Mesenchymal stem cell (in vitro differentiated cells and primary cell): ENCODE data around the gene SPSB1.
A peak's percentile ranks its signal among the peaks of the same experiment; 100 is the strongest.

Experiments
- DNase-seq: peaks from one replicate; pipeline ENCODE4 v3.0.0-alpha.2; 2013
- H2AFZ ChIP-seq: one replicate; pipeline ENCODE4 v1.6.1; 2013; ENCODE audit warnings: low read depth, mild to moderate bottlenecking, control low read depth, inconsistent platforms, low read length, moderate library complexity
- H2AK5ac ChIP-seq: 2 replicates; pipeline ENCODE4 v1.6.1; 2013; ENCODE audit warnings: low read length, moderate library complexity, mild to moderate bottlenecking, inconsistent platforms; ENCODE audit not compliant: severe bottlenecking
- H2BK120ac ChIP-seq: one replicate; pipeline ENCODE4 v1.6.1; 2013; ENCODE audit warnings: low read depth, mild to moderate bottlenecking, inconsistent platforms, low read length, moderate library complexity
- H2BK12ac ChIP-seq, 2 experiments: one replicate each; pipeline ENCODE4 v1.6.1; 2013; ENCODE audit warnings: inconsistent platforms in 2 of 2, low read length in 2 of 2, mild to moderate bottlenecking in 2 of 2, moderate library complexity in 2 of 2, control low read depth in 1 of 2
- H2BK15ac ChIP-seq: one replicate; pipeline ENCODE4 v1.6.1; 2013; ENCODE audit warnings: mild to moderate bottlenecking, low read depth, inconsistent platforms; ENCODE audit not compliant: poor library complexity, severe bottlenecking
- H2BK5ac ChIP-seq: 2 replicates; pipeline ENCODE4 v1.6.1; 2013; ENCODE audit warnings: low read depth, mild to moderate bottlenecking, low read length, control low read depth, inconsistent platforms; ENCODE audit not compliant: poor library complexity, severe bottlenecking
- H3K14ac ChIP-seq, 2 experiments: one replicate each; pipeline ENCODE4 v1.6.1; 2013; ENCODE audit warnings: inconsistent platforms in 2 of 2, low read length in 2 of 2, control low read depth in 1 of 2, mild to moderate bottlenecking in 1 of 2, moderate library complexity in 1 of 2
- H3K18ac ChIP-seq, 2 experiments: one replicate each; pipeline ENCODE4 v1.6.1; 2013; ENCODE audit warnings: inconsistent platforms in 2 of 2, low read length in 2 of 2, control low read depth in 1 of 2, low read depth in 1 of 2, mild to moderate bottlenecking in 1 of 2
- H3K23ac ChIP-seq, 2 experiments: one replicate each; pipeline ENCODE4 v1.6.1; 2013; ENCODE audit warnings: inconsistent platforms in 2 of 2, low read length in 2 of 2, mild to moderate bottlenecking in 2 of 2, moderate library complexity in 2 of 2, control low read depth in 1 of 2
- H3K27ac ChIP-seq: 2 replicates; pipeline ENCODE4 v1.5.1; 2013; ENCODE audit warnings: mild to moderate bottlenecking, moderate library complexity, low read length, control low read depth, inconsistent platforms; ENCODE audit not compliant: poor library complexity, severe bottlenecking
- H3K27me3 ChIP-seq, 2 experiments: 2 replicates each; pipeline versions ENCODE4 v1.6.1 to v1.7.0; 2013; ENCODE audit warnings: low read length in 2 of 2, mild to moderate bottlenecking in 2 of 2, moderate library complexity in 2 of 2, control low read depth in 1 of 2, inconsistent platforms in 1 of 2; ENCODE audit not compliant: control insufficient read depth in 1 of 2, insufficient read depth in 1 of 2
- H3K36me3 ChIP-seq, 2 experiments: 2 replicates each; pipeline versions ENCODE4 v1.6.1 to v1.7.0; 2013; ENCODE audit warnings: low read length in 2 of 2, control low read depth in 1 of 2, inconsistent platforms in 1 of 2, low read depth in 1 of 2, mild to moderate bottlenecking in 1 of 2; ENCODE audit not compliant: insufficient read depth in 2 of 2, control insufficient read depth in 1 of 2
- H3K4ac ChIP-seq, 2 experiments: one replicate each; pipeline ENCODE4 v1.6.1; 2013; ENCODE audit warnings: inconsistent platforms in 2 of 2, low read length in 2 of 2, mild to moderate bottlenecking in 2 of 2, moderate library complexity in 2 of 2, control low read depth in 1 of 2, low read depth in 1 of 2
- H3K4me1 ChIP-seq: 2 replicates; pipeline ENCODE4 v1.6.1; 2013; ENCODE audit warnings: low read depth, low read length, control low read depth; ENCODE audit not compliant: control insufficient read depth, insufficient read depth
- H3K4me2 ChIP-seq: 2 replicates; pipeline ENCODE4 v1.6.1; 2013; ENCODE audit warnings: low read length, mild to moderate bottlenecking, inconsistent platforms; ENCODE audit not compliant: poor library complexity, severe bottlenecking
- H3K4me3 ChIP-seq, 2 experiments: 2 replicates each; pipeline versions ENCODE4 v1.5.1 to v1.7.0; 2013; ENCODE audit warnings: low read length in 2 of 2, mild to moderate bottlenecking in 2 of 2, control low read depth in 1 of 2, low read depth in 1 of 2; ENCODE audit not compliant: insufficient read depth in 1 of 2
- H3K79me1 ChIP-seq: replicated peaks from 2 replicates; pipeline ENCODE4 v1.6.1; 2013; ENCODE audit warnings: mild to moderate bottlenecking, control low read depth, low read length, inconsistent platforms; ENCODE audit not compliant: poor library complexity, severe bottlenecking
- H3K9ac ChIP-seq: 2 replicates; pipeline ENCODE4 v1.7.0; 2013; ENCODE audit warnings: mild to moderate bottlenecking, low read length, moderate library complexity
- H3K9me3 ChIP-seq: 2 replicates; pipeline ENCODE4 v1.7.0; 2013; ENCODE audit warnings: mild to moderate bottlenecking, low read length; ENCODE audit not compliant: control insufficient read depth
- H4K8ac ChIP-seq: one replicate; pipeline ENCODE4 v1.6.1; 2013; ENCODE audit warnings: inconsistent platforms, mild to moderate bottlenecking, low read length, moderate library complexity
- H4K91ac ChIP-seq: one replicate; pipeline ENCODE4 v1.6.1; 2013; ENCODE audit warnings: mild to moderate bottlenecking, low read length, inconsistent platforms
- WGBS: methylation state at CpG from one replicate; pipeline ENCODE4 v1.1.7; 2013; ENCODE audit warnings: mixed read lengths; 5-methylcytosine and 5-hydroxymethylcytosine counted together

Gene SPSB1

DNA sequence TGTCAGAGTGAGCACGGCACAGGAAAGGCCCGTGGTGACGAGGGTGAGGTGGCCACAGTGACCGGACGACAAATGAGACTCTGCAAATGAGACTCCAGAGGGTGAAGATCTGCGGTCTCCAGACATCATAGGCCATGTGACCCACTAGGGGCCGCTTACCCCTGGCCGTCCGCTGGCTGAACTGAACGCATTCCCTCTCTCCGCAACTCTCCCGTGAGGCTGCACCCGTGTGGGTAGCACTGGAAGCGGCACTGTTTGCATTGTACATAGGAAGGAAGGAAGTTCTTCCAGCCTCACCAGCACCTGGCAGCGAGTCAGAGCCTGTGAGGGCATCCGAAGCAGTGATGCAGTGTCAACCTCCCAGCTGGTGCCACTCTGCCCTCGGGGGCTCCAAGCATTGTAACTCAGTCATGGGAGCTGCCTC, 23.6 kb upstream of the SPSB1 start:
- Histone ChIP-seq H3K9me3 (no peaks in the 10 kb centered on the region), H2BK15ac (no peak overlapping the region), H2BK12ac (no peak overlapping the region), H3K4me2 (no peak overlapping the region), H3K18ac (no peak overlapping the region), H2AK5ac (no peak overlapping the region), H3K9ac (no peak overlapping the region), H3K4me1 (peaks cover 23% of the 10 kb centered on the region), H3K36me3 (peaks cover 25 to 48% of the 10 kb centered on the region in 2 experiments), H3K23ac (no peak overlapping the region), H3K79me1 (peaks cover 7% of the 10 kb centered on the region), H3K27ac (no peak overlapping the region), H3K14ac (no peak overlapping the region), H3K4ac (no peak overlapping the region), H4K91ac (no peak overlapping the region), H3K4me3 (no peak overlapping the region), H2BK5ac (no peak overlapping the region), H2BK120ac (no peak overlapping the region), H3K27me3 (no peaks in the 10 kb centered on the region), H4K8ac (no peak overlapping the region), H2AFZ (no peak overlapping the region)
- 79% methylated on average over 17 of the region's 17 CpGs for WGBS
- no peak for DNase-seq

DNA sequence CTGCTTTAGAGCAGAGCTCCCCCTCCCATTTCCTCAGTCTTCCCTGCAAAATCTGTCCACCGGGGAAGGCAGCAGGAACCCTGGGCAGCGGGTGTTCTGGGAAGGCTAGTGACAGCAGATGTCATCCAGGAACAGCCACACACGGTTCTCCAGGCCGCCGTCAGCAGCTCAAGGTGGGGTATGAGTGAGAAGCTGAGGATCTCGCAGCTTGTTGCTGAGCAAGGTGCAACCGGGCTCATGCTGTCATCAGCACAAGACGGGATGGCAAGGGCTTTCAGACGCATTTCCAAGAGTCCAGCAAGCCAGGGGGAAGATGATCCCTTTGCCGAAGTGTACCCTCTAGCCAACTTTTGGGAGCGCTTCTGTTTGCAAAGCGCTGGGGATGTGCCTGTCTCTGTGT, 23.0 kb upstream of the SPSB1 start:
- Histone ChIP-seq H2BK12ac (no peak overlapping the region), H3K18ac (peak overlapping the region in 1 of 2 experiments; percentile 48), H3K4me3 (no peak overlapping the region), H3K23ac (peak overlapping the region in 1 of 2 experiments; percentile 41), H2AK5ac (peak overlapping the region; percentile 24), H3K14ac (no peak overlapping the region), H2AFZ (no peak overlapping the region), H2BK15ac (no peak overlapping the region), H3K27me3 (no peaks in the 10 kb centered on the region), H4K91ac (no peak overlapping the region), H2BK5ac (no peak overlapping the region), H3K4ac (no peak overlapping the region), H3K9ac (peak overlapping the region; percentile 26), H2BK120ac (no peak overlapping the region), H3K27ac (no peak overlapping the region), H3K9me3 (no peaks in the 10 kb centered on the region), H3K4me1 (peaks cover 23% of the 10 kb centered on the region), H3K36me3 (peaks cover 19 to 41% of the 10 kb centered on the region in 2 experiments), H3K79me1 (peaks cover 7% of the 10 kb centered on the region), H3K4me2 (no peak overlapping the region), H4K8ac (no peak overlapping the region)
- DNase-seq: no peak
- WGBS: 78% methylated on average over 12 of the region's 12 CpGs

DNA sequence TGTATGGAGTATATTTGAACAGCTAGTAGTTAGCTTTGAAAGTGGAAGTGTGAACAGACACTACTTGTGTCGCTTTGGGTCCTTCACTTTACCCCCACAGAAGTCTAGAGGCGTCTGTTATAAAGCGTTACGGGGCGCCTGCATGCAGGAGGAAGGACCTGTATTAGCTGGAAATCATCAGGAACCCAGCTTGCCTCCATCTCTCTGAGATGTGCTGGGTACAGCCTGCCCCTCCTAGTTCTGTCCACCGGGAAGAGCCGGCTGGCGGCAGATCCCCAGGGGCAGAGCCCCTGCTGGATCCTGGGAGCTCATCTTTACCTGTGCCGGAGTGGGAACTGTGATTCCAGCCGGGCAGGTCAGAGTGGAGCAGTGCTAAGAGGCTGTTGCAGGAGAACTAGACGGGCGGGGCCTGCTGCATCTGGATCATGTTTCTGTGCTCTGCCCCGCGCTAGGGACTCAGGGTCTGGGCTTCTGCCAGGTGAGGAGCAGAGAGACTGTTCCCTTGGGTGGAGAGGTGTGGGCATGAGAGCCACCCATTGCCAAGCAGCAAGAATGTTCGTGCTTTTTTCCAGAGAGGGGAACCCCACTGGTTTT, 22.3 kb upstream of the SPSB1 start:
- Histone ChIP-seq H3K4ac (no peak overlapping the region), H3K4me2 (no peak overlapping the region), H3K27me3 (no peaks in the 10 kb centered on the region), H3K79me1 (peaks cover 7% of the 10 kb centered on the region), H2BK12ac (peak overlapping the region in 1 of 2 experiments; percentile 15), H3K14ac (no peak overlapping the region), H3K18ac (peak overlapping the region in 1 of 2 experiments; percentile 25), H3K27ac (no peak overlapping the region), H3K36me3 (peaks cover 12 to 35% of the 10 kb centered on the region in 2 experiments), H2BK5ac (no peak overlapping the region), H2AK5ac (peak overlapping the region; percentile 27), H3K9ac (peak overlapping the region; percentile 26), H4K8ac (no peak overlapping the region), H3K9me3 (no peaks in the 10 kb centered on the region), H2BK120ac (no peak overlapping the region), H3K23ac (no peak overlapping the region), H3K4me1 (peaks cover 29% of the 10 kb centered on the region), H3K4me3 (no peak overlapping the region), H2AFZ (no peak overlapping the region), H4K91ac (no peak overlapping the region), H2BK15ac (no peak overlapping the region)
- WGBS: 84% methylated on average over 15 of the region's 15 CpGs
- no peak for DNase-seq

DNA sequence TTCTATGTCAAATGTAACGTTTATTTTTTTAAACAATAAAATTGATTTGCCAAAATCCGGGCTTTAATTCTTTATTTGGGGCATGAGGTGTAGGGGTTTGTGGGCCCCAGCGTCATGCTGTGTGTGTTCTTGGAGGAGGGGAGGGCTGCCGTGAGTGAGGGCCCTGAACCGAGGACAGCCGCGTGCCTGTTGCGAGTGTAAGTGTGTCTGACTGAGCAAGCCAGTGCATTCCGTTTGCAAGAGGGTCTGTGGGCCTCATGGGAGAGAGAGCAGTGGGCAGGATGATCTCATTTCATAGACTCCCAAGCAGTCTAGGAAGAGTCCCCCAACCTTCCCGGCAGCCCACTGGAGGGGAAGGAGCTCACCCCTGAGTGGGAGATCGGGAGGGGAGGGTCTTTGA, 21.4 kb upstream of the SPSB1 start:
- Histone ChIP-seq H3K27me3 (no peaks in the 10 kb centered on the region), H3K14ac (no peak overlapping the region), H3K4ac (no peak overlapping the region), H3K18ac (peak overlapping the region in 1 of 2 experiments; percentile 57), H2BK120ac (no peak overlapping the region), H3K9me3 (no peaks in the 10 kb centered on the region), H3K79me1 (peaks cover 7% of the 10 kb centered on the region), H3K4me1 (peaks cover 35% of the 10 kb centered on the region), H3K27ac (no peak overlapping the region), H3K4me2 (no peak overlapping the region), H4K8ac (no peak overlapping the region), H3K4me3 (no peak overlapping the region), H2AFZ (no peak overlapping the region), H2AK5ac (peak overlapping the region; percentile 37), H2BK15ac (no peak overlapping the region), H3K9ac (peak overlapping the region; percentile 26), H2BK12ac (no peak overlapping the region), H3K36me3 (peaks cover 12 to 26% of the 10 kb centered on the region in 2 experiments), H3K23ac (no peak overlapping the region), H2BK5ac (no peak overlapping the region), H4K91ac (no peak overlapping the region)
- peak; percentile 72 for DNase-seq
- 64% methylated on average over 7 of the region's 11 CpGs for WGBS
